GM12878 (cell line): ENCODE results near the gene TSPAN31. TPM values are rescaled to one million over a fixed set of nuclear protein-coding genes. Genes with fewer than 3 reads are reported as not detected.

Source experiments
- ATAC-seq: fragments of 200-7000 bp; cut with Tn5 transposase; 3 replicates; pipeline ENCODE4 v1.9.1; 2020; ENCODE audit warnings: mild to moderate bottlenecking, moderate library complexity
- BruUV-seq: library from RNA; stranded (reverse); fragments of 400-500 nt; replicated peaks from 2 replicates; lab custom pipeline; 2021; lab: Mats Ljungman, UMichigan
- CTCF ChIA-PET: fragments of 300-600 bp; sonication (Branson Sonifier 250); formaldehyde crosslinking; extraction: SDS; loops from one replicate; lab custom pipeline; 2021; ENCODE audit warnings: inconsistent platforms; lab: Yijun Ruan, JAX
- POLR2A ChIA-PET: fragments of 350-600 bp; formaldehyde crosslinking; extraction: SDS; loops from one replicate; lab custom pipeline; 2021; ENCODE audit warnings: inconsistent platforms; lab: Charles Lee
- RAD21 ChIA-PET: fragments of 300-600 bp; sonication (Branson Sonifier 250); formaldehyde crosslinking; loops from one replicate; lab custom pipeline; 2023; ENCODE audit warnings: antibody characterized with exemption; ENCODE audit not compliant: unreplicated experiment; lab: Charles Lee
- SMC1A ChIA-PET: fragments of 300-600 bp; sonication (Branson Sonifier 250); formaldehyde crosslinking; loops from one replicate; lab custom pipeline; 2023; ENCODE audit not compliant: unreplicated experiment, uncharacterized antibody; lab: Charles Lee
- DNase-seq: peaks from one replicate; pipeline ENCODE4 v3.0.0-alpha.2; 2011; ENCODE audit warnings: low read depth, low spot score
- FAIRE-seq: peaks from 3 replicates; lab custom pipeline; 2011; peaks lifted over from hg19 to GRCh38; lab: Jason Lieb, UNC
- H2AFZ ChIP-seq: 2 replicates; pipeline ENCODE4 v1.6.0; 2011; ENCODE audit warnings: low read depth, low read length, control low read depth; ENCODE audit not compliant: control insufficient read depth
- H3K27ac ChIP-seq: 2 replicates; pipeline ENCODE4 v1.5.1; 2011; ENCODE audit warnings: control low read depth; ENCODE audit not compliant: control insufficient read depth, insufficient read depth
- H3K27me3 ChIP-seq, 2 experiments: replicated peaks in 1 of 2; 2 replicates each; pipeline versions ENCODE4 v1.6.0 to v1.6.1; 2011; ENCODE audit warnings: low read length in 1 of 2; ENCODE audit not compliant: control insufficient read depth in 2 of 2, insufficient read depth in 2 of 2
- H3K36me3 ChIP-seq, 2 experiments: 2 replicates each; pipeline ENCODE4 v1.5.1; 2011; ENCODE audit warnings: low read length in 1 of 2; ENCODE audit not compliant: control insufficient read depth in 2 of 2, insufficient read depth in 2 of 2
- H3K4me1 ChIP-seq: 2 replicates; pipeline ENCODE4 v1.6.1; 2011; ENCODE audit warnings: mild to moderate bottlenecking, low read length, moderate library complexity, mixed read lengths; ENCODE audit not compliant: control insufficient read depth, insufficient read depth
- H3K4me2 ChIP-seq: 2 replicates; pipeline ENCODE4 v1.6.0; 2011; ENCODE audit warnings: control low read depth; ENCODE audit not compliant: control insufficient read depth, insufficient read depth
- H3K4me3 ChIP-seq: fragments of 200-600 bp; sonication (generic); 2 replicates; pipeline ENCODE4 v1.5.1; 2016
- H3K79me2 ChIP-seq: 2 replicates; pipeline ENCODE4 v1.6.0; 2011; ENCODE audit warnings: low read length; ENCODE audit not compliant: control insufficient read depth, insufficient read depth
- H3K9ac ChIP-seq: 2 replicates; pipeline ENCODE4 v1.8.0; 2011; ENCODE audit warnings: low read length, control low read depth, mixed read lengths; ENCODE audit not compliant: control insufficient read depth, insufficient read depth
- H3K9me3 ChIP-seq: replicated peaks from 3 replicates; pipeline ENCODE4 v1.5.1; 2011; ENCODE audit warnings: mild to moderate bottlenecking, low read length; ENCODE audit not compliant: control insufficient read depth, insufficient read depth
- H4K20me1 ChIP-seq: 2 replicates; pipeline ENCODE4 v1.6.0; 2011; ENCODE audit not compliant: control insufficient read depth, insufficient read depth
- ASH2L ChIP-seq: fragments of 300-600, 200-600 bp; sonication (generic); IDR thresholded peaks from 2 replicates; pipeline ENCODE4 v1.6.1; 2017; ENCODE audit warnings: low read depth, mild to moderate bottlenecking, borderline replicate concordance
- BRCA1 ChIP-seq: IDR thresholded peaks from 2 replicates; pipeline ENCODE4 v1.6.1; 2011; ENCODE audit warnings: low read depth, low read length, improper control_type of control experiment
- EZH2 ChIP-seq: IDR thresholded peaks from 2 replicates; pipeline ENCODE4 v1.6.1; 2012; ENCODE audit warnings: low read depth, mild to moderate bottlenecking, control low read depth, inconsistent platforms, low read length, borderline replicate concordance; ENCODE audit not compliant: control insufficient read depth
- NFIC ChIP-seq: IDR thresholded peaks from 2 replicates; pipeline ENCODE4 v1.6.1; 2012; ENCODE audit warnings: low read depth, mild to moderate bottlenecking, inconsistent platforms, low read length, moderate library complexity
- NR2F1 ChIP-seq: fragments of 450-650 bp; conservative IDR thresholded peaks from 2 replicates; pipeline ENCODE4 v1.6.1; 2017; ENCODE audit warnings: mild to moderate bottlenecking
- POLR2AphosphoS5 ChIP-seq: IDR thresholded peaks from 2 replicates; pipeline ENCODE4 v1.6.1; 2011; ENCODE audit warnings: mild to moderate bottlenecking, low read length, inconsistent platforms
- SIX5 ChIP-seq: IDR thresholded peaks from 2 replicates; pipeline ENCODE4 v1.6.1; 2011; ENCODE audit warnings: mild to moderate bottlenecking, low read depth, low read length, moderate library complexity; ENCODE audit not compliant: severe bottlenecking
- SMC3 ChIP-seq: IDR thresholded peaks from 2 replicates; pipeline ENCODE4 v1.6.1; 2011; ENCODE audit warnings: low read length, improper control_type of control experiment, borderline replicate concordance
- STAT3 ChIP-seq: IDR thresholded peaks from 2 replicates; pipeline ENCODE4 v1.6.1; 2011; ENCODE audit warnings: low read depth, low read length, improper control_type of control experiment
- TARDBP ChIP-seq: IDR thresholded peaks from 2 replicates; pipeline ENCODE4 v1.6.1; 2016; ENCODE audit warnings: borderline replicate concordance
- WRNIP1 ChIP-seq: IDR thresholded peaks from 2 replicates; pipeline ENCODE4 v1.6.1; 2011; ENCODE audit warnings: low read depth, low read length, improper control_type of control experiment, borderline replicate concordance
- ZZZ3 ChIP-seq: IDR thresholded peaks from 2 replicates; pipeline ENCODE4 v1.6.1; 2011; ENCODE audit warnings: low read depth; ENCODE audit not compliant: control insufficient read depth, insufficient read length
- in situ Hi-C: fragments of 300-500 bp; cut with MboI; formaldehyde crosslinking; loops from 9 replicates; pipeline ENCODE4 v1.14.3; 2018; ENCODE audit warnings: mixed read lengths
- intact Hi-C: fragments of 100-400 bp; cut with micrococcal nuclease; formaldehyde crosslinking; loops from one replicate; pipeline ENCODE4 v1.14.2; 2022; ENCODE audit not compliant: unreplicated experiment
- polyA plus RNA-seq, 11 experiments: library from polyadenylated mRNA; depleted of rRNA in 4 of 11; unstranded in 6 of 11; stranded (reverse) in 5 of 11; fragments of >200 nt; fragmentation: Nextera tagmentation in 4 of 11; fragmentation: Illumina TruSeq in 1 of 11; extraction: Ambion mirVana in 4 of 11; extraction: Trizol in 1 of 11; gene quantifications; 1 replicate in 1 of 11; 2 replicates in 10 of 11; pipeline versions ENCODE4 v1.2.1 to v1.2.3, GENCODE V29; 2011 to 2016; ENCODE audit warnings: inconsistent platforms in 2 of 11, missing spikeins in 2 of 11, low read depth in 1 of 11
- total RNA-seq, 4 experiments: library from RNA; depleted of rRNA in 3 of 4; stranded (reverse); fragments of >200 nt in 3 of 4; fragmentation: Illumina TruSeq in 1 of 4; extraction: Trizol in 1 of 4; gene quantifications; 2 replicates each; pipeline versions ENCODE4 v1.2.1 to v1.2.3, GENCODE V29; 2013 to 2021
- TF ChIP-seq, protein P1 (sequence below): fragments of 150-350 bp; IDR thresholded peaks from 2 replicates; pipeline ENCODE4 v1.6.1; 2014; ENCODE audit warnings: mild to moderate bottlenecking, low read depth, low read length
- TF ChIP-seq, protein P2 (sequence below), 3 experiments: IDR thresholded peaks in 2 of 3; conservative IDR thresholded peaks in 1 of 3; 2 replicates each; pipeline ENCODE4 v1.5.1; 2011; ENCODE audit warnings: low read depth in 3 of 3, low read length in 3 of 3, mild to moderate bottlenecking in 3 of 3, control low read depth in 2 of 3, moderate library complexity in 2 of 3, inconsistent platforms in 1 of 3, mixed read lengths in 1 of 3; ENCODE audit not compliant: control insufficient read depth in 2 of 3, insufficient read depth in 1 of 3; ENCODE audit errors: extremely low read depth in 1 of 3
- TF ChIP-seq, protein P3 (sequence below): IDR thresholded peaks from 2 replicates; pipeline ENCODE4 v1.6.1; 2012; ENCODE audit warnings: improper control_type of control experiment, low read depth, low read length; ENCODE audit not compliant: insufficient replicate concordance

TSPAN31 gene
- total and polyA plus RNA-seq, 10 of the 15 experiments (the other 5 are each of a cell fraction or from before 2014, with no cell fraction given) = 11.8 to 32.2 (median 24.7) TPM

DNA sequence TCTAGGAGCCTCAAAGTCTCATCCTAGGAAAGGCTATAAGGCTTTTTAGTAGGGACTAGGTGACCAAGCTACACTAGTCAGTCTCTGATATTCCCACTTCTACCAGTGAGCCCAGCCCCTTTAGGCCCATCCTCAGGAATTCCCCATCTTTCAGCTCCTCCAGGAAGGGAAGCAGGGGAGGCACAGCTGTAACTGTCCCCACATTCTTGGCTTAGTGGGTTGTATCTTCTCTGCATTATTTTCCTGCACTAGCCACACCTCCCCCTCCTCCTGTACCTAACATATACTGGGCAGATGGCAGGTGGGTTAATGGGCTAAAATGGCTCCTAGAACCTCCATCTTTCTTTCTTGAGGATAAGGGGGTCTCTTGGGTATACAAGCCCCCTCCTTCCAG, 22.5 kb downstream of the TSPAN31 start:
- no peak for DNase-seq
- no peak overlapping the region for H3K4me3 ChIP-seq
- no TSS peak for BruUV-seq
- no peak for ATAC-seq
- CTCF ChIA-PET = interaction anchor here (0.7 to 7.3 kb wide), 4 partner anchors 8 to 535 kb away, joined by 3 to 62 read pairs (median 6); partner anchors contain the start of gene MARCHF9
- H3K27ac ChIP-seq = no peak overlapping the region
- SMC1A ChIA-PET = interaction anchor here (0.9 kb wide), 1 partner anchor 130 kb away, joined by 3 read pairs; no protein-coding TSS in a partner anchor
- FAIRE-seq = no peak
- H3K27me3 ChIP-seq = peaks cover 11 to 23% of the 10 kb centered on the region in 2 experiments; a peak in 3 of 4 replicates
- H3K9ac ChIP-seq = no peak overlapping the region
- no peak overlapping the region for H3K4me2 ChIP-seq
- peaks cover 22% of the 10 kb centered on the region for H3K4me1 ChIP-seq
- POLR2A ChIA-PET = no interaction called here
- intact Hi-C loops (no loop called here), in situ Hi-C loops (no loop called here)
- no peak overlapping the region for H2AFZ ChIP-seq
- no peaks in the 10 kb centered on the region for H4K20me1 ChIP-seq
- RAD21 ChIA-PET = interaction anchor here (1.5 kb wide), 1 partner anchor 14 kb away, joined by 5 read pairs; no protein-coding TSS in a partner anchor
- TF ChIP-seq POLR2AphosphoS5 (no peak), EZH2 (no peak), ASH2L (no peak), STAT3 (no peak), WRNIP1 (no peak), NR2F1 (no peak), BRCA1 (no peak), NFIC (no peak), TARDBP (no peak), SMC3 (no peak), ZZZ3 (no peak), SIX5 (no peak)
- TF ChIP-seq, protein P1, sequence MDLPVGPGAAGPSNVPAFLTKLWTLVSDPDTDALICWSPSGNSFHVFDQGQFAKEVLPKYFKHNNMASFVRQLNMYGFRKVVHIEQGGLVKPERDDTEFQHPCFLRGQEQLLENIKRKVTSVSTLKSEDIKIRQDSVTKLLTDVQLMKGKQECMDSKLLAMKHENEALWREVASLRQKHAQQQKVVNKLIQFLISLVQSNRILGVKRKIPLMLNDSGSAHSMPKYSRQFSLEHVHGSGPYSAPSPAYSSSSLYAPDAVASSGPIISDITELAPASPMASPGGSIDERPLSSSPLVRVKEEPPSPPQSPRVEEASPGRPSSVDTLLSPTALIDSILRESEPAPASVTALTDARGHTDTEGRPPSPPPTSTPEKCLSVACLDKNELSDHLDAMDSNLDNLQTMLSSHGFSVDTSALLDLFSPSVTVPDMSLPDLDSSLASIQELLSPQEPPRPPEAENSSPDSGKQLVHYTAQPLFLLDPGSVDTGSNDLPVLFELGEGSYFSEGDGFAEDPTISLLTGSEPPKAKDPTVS = no peak
- TF ChIP-seq, protein P2, sequence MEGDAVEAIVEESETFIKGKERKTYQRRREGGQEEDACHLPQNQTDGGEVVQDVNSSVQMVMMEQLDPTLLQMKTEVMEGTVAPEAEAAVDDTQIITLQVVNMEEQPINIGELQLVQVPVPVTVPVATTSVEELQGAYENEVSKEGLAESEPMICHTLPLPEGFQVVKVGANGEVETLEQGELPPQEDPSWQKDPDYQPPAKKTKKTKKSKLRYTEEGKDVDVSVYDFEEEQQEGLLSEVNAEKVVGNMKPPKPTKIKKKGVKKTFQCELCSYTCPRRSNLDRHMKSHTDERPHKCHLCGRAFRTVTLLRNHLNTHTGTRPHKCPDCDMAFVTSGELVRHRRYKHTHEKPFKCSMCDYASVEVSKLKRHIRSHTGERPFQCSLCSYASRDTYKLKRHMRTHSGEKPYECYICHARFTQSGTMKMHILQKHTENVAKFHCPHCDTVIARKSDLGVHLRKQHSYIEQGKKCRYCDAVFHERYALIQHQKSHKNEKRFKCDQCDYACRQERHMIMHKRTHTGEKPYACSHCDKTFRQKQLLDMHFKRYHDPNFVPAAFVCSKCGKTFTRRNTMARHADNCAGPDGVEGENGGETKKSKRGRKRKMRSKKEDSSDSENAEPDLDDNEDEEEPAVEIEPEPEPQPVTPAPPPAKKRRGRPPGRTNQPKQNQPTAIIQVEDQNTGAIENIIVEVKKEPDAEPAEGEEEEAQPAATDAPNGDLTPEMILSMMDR (IDR thresholded peaks at IDR 0.05 in 2 of 3, conservative IDR thresholded peaks at IDR 0.05 in 1 of 3; ENCODE audit: control insufficient read depth in 2 of 3, extremely low read depth in 1 of 3, insufficient read depth in 1 of 3, low read depth in 3 of 3, low read length in 3 of 3) = no peak
- TF ChIP-seq, protein P3, sequence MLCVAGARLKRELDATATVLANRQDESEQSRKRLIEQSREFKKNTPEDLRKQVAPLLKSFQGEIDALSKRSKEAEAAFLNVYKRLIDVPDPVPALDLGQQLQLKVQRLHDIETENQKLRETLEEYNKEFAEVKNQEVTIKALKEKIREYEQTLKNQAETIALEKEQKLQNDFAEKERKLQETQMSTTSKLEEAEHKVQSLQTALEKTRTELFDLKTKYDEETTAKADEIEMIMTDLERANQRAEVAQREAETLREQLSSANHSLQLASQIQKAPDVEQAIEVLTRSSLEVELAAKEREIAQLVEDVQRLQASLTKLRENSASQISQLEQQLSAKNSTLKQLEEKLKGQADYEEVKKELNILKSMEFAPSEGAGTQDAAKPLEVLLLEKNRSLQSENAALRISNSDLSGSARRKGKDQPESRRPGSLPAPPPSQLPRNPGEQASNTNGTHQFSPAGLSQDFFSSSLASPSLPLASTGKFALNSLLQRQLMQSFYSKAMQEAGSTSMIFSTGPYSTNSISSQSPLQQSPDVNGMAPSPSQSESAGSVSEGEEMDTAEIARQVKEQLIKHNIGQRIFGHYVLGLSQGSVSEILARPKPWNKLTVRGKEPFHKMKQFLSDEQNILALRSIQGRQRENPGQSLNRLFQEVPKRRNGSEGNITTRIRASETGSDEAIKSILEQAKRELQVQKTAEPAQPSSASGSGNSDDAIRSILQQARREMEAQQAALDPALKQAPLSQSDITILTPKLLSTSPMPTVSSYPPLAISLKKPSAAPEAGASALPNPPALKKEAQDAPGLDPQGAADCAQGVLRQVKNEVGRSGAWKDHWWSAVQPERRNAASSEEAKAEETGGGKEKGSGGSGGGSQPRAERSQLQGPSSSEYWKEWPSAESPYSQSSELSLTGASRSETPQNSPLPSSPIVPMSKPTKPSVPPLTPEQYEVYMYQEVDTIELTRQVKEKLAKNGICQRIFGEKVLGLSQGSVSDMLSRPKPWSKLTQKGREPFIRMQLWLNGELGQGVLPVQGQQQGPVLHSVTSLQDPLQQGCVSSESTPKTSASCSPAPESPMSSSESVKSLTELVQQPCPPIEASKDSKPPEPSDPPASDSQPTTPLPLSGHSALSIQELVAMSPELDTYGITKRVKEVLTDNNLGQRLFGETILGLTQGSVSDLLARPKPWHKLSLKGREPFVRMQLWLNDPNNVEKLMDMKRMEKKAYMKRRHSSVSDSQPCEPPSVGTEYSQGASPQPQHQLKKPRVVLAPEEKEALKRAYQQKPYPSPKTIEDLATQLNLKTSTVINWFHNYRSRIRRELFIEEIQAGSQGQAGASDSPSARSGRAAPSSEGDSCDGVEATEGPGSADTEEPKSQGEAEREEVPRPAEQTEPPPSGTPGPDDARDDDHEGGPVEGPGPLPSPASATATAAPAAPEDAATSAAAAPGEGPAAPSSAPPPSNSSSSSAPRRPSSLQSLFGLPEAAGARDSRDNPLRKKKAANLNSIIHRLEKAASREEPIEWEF = no peak
- H3K9me3 ChIP-seq = no peaks in the 10 kb centered on the region
- H3K79me2 ChIP-seq = no peaks in the 10 kb centered on the region
- H3K36me3 ChIP-seq = peaks cover 0 to 4% of the 10 kb centered on the region in 2 experiments; a peak in 2 of 4 replicates
